Loucy (cell line): Measurements from ENCODE around the gene FN3KRP.

Experiments used
- H2AFZ ChIP-seq: fragments of 200-600 bp; sonication (generic); 2 replicates; pipeline ENCODE4 v1.6.0; 2016; ENCODE audit warnings: antibody characterized with exemption, mild to moderate bottlenecking, low read length, moderate library complexity
- H3F3A ChIP-seq: fragments of 200-600 bp; 2 replicates; pipeline ENCODE4 v1.6.0; 2016; ENCODE audit warnings: antibody characterized with exemption, low read depth, mild to moderate bottlenecking
- H3K27me3 ChIP-seq: fragments of 200-600 bp; sonication (generic); 2 replicates; pipeline ENCODE4 v1.6.1; 2014; ENCODE audit warnings: low read length, mild to moderate bottlenecking; ENCODE audit not compliant: insufficient read depth, poor library complexity, severe bottlenecking
- H3K36me3 ChIP-seq: fragments of 200-600 bp; sonication (generic); 2 replicates; pipeline ENCODE4 v1.6.1; 2016; ENCODE audit warnings: low read length; ENCODE audit not compliant: insufficient read depth
- H3K4me1 ChIP-seq: fragments of 200-600 bp; sonication (generic); 2 replicates; pipeline ENCODE4 v1.5.1; 2014; ENCODE audit warnings: low read length, mild to moderate bottlenecking; ENCODE audit not compliant: insufficient read depth, poor library complexity, severe bottlenecking
- H3K4me2 ChIP-seq: fragments of 200-600 bp; sonication (generic); 2 replicates; pipeline ENCODE4 v1.6.0; 2014; ENCODE audit warnings: antibody characterized with exemption, low read length, low read depth, mild to moderate bottlenecking; ENCODE audit not compliant: poor library complexity, severe bottlenecking
- H3K4me3 ChIP-seq: fragments of 200-600 bp; sonication (generic); 2 replicates; pipeline ENCODE4 v1.5.1; 2014; ENCODE audit warnings: low read length, mild to moderate bottlenecking, mixed read lengths; ENCODE audit not compliant: poor library complexity, severe bottlenecking
- H3K79me2 ChIP-seq: fragments of 200-600 bp; sonication (generic); 2 replicates; pipeline ENCODE4 v1.6.1; 2014; ENCODE audit warnings: low read length; ENCODE audit not compliant: insufficient read depth
- H3K9ac ChIP-seq: fragments of 200-600 bp; sonication (generic); 2 replicates; pipeline ENCODE4 v1.6.0; 2014; ENCODE audit warnings: mild to moderate bottlenecking, low read depth, low read length, moderate library complexity; ENCODE audit not compliant: poor library complexity, severe bottlenecking
- H3K9me2 ChIP-seq: fragments of 200-600 bp; sonication (generic); replicated peaks from 2 replicates; pipeline ENCODE4 v1.6.1; 2016; ENCODE audit warnings: low read depth, low read length, mixed read lengths
- H3K9me3 ChIP-seq: fragments of 200-600 bp; sonication (generic); 2 replicates; pipeline ENCODE4 v1.6.1; 2014; ENCODE audit warnings: mild to moderate bottlenecking, antibody characterized with exemption, low read length, low read depth; ENCODE audit not compliant: insufficient read depth
- H4K20me1 ChIP-seq: fragments of 200-600 bp; sonication (generic); 2 replicates; pipeline ENCODE4 v1.6.0; 2014; ENCODE audit warnings: antibody characterized with exemption, low read length, mild to moderate bottlenecking; ENCODE audit not compliant: insufficient read depth, poor library complexity, severe bottlenecking
- EZH2phosphoT487 ChIP-seq: fragments of 200-600 bp; IDR thresholded peaks from 2 replicates; pipeline ENCODE4 v1.6.1; 2018; ENCODE audit warnings: antibody characterized with exemption, mild to moderate bottlenecking, moderate library complexity, borderline replicate concordance
- TF ChIP-seq, protein P1 (sequence below): fragments of 200-600 bp; sonication (generic); conservative IDR thresholded peaks from 2 replicates; pipeline ENCODE4 v1.5.1; 2014; ENCODE audit warnings: mild to moderate bottlenecking, antibody characterized with exemption, low read length

Gene FN3KRP

GRCh38 chr17:82668024-82668630, 48.4 kb upstream of the FN3KRP start:
- H3K9ac ChIP-seq, result peak overlapping the region; percentile 67
- no peaks in the 10 kb centered on the region for H4K20me1 ChIP-seq
- no peaks in the 10 kb centered on the region for H3K27me3 ChIP-seq
- H3F3A ChIP-seq, result no peaks in the 10 kb centered on the region
- TF ChIP-seq EZH2phosphoT487, result no peak
- TF ChIP-seq, protein P1, sequence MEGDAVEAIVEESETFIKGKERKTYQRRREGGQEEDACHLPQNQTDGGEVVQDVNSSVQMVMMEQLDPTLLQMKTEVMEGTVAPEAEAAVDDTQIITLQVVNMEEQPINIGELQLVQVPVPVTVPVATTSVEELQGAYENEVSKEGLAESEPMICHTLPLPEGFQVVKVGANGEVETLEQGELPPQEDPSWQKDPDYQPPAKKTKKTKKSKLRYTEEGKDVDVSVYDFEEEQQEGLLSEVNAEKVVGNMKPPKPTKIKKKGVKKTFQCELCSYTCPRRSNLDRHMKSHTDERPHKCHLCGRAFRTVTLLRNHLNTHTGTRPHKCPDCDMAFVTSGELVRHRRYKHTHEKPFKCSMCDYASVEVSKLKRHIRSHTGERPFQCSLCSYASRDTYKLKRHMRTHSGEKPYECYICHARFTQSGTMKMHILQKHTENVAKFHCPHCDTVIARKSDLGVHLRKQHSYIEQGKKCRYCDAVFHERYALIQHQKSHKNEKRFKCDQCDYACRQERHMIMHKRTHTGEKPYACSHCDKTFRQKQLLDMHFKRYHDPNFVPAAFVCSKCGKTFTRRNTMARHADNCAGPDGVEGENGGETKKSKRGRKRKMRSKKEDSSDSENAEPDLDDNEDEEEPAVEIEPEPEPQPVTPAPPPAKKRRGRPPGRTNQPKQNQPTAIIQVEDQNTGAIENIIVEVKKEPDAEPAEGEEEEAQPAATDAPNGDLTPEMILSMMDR, result no peak
- no peaks in the 10 kb centered on the region for H3K9me3 ChIP-seq
- H2AFZ ChIP-seq, result peak overlapping the region; percentile 95
- H3K36me3 ChIP-seq, result no peaks in the 10 kb centered on the region
- H3K79me2 ChIP-seq, result no peaks in the 10 kb centered on the region
- peak overlapping the region; percentile 68 for H3K4me2 ChIP-seq
- no peaks in the 10 kb centered on the region for H3K9me2 ChIP-seq
- peak overlapping the region; percentile 71 for H3K4me3 ChIP-seq
- H3K4me1 ChIP-seq, result peaks cover 8% of the 10 kb centered on the region

GRCh38 chr17:82668631-82669099, 47.8 kb upstream of the FN3KRP start:
- Histone ChIP-seq H4K20me1 (no peaks in the 10 kb centered on the region), H3K9me2 (no peaks in the 10 kb centered on the region), H3K79me2 (no peaks in the 10 kb centered on the region), H3K4me2 (peak overlapping the region; percentile 68), H3K4me1 (peaks cover 8% of the 10 kb centered on the region), H3K27me3 (no peaks in the 10 kb centered on the region), H2AFZ (peak overlapping the region; percentile 95), H3K4me3 (peak overlapping the region; percentile 71), H3K9me3 (no peaks in the 10 kb centered on the region), H3K9ac (peak overlapping the region; percentile 67), H3F3A (no peaks in the 10 kb centered on the region), H3K36me3 (no peaks in the 10 kb centered on the region)
- TF ChIP-seq, protein P1, result peak; percentile 75
- no peak for TF ChIP-seq EZH2phosphoT487

- Histone ChIP-seq H3K36me3 (no peaks in the 10 kb centered on the region), H3K4me3 (no peak overlapping the region), H4K20me1 (no peaks in the 10 kb centered on the region), H3F3A (no peaks in the 10 kb centered on the region), H3K27me3 (no peaks in the 10 kb centered on the region), H3K9me3 (no peaks in the 10 kb centered on the region), H2AFZ (no peak overlapping the region), H3K4me2 (no peak overlapping the region), H3K4me1 (peaks cover 8% of the 10 kb centered on the region), H3K79me2 (no peaks in the 10 kb centered on the region), H3K9me2 (no peaks in the 10 kb centered on the region), H3K9ac (no peak overlapping the region)
- TF ChIP-seq EZH2phosphoT487, result no peak
- TF ChIP-seq, protein P1, result no peak
Measured at GRCh38 chr17:82670661-82671450, 45.6 kb upstream of the FN3KRP start.
